Daoy (cell line): ENCODE results near the gene DNM3. TPM values are rescaled to one million over a fixed set of nuclear protein-coding genes. Genes with fewer than 3 reads are reported as not detected.
A peak's percentile ranks its signal among the peaks of the same experiment; 100 is the strongest.
"Not testable (repeated sequence)": the region's sequence is repeated elsewhere in the genome, so short reads cannot be mapped to it uniquely, and the experiment has no call there.

Experiments
- DNase-seq: peaks from one replicate; pipeline ENCODE4 v3.0.0-alpha.2; 2015; ENCODE audit warnings: low read depth
- total RNA-seq: library from RNA; depleted of rRNA; stranded (reverse); fragments of >200 nt; shearing (Covaris generic); gene quantifications from 2 replicates; pipeline ENCODE4 v1.2.3, GENCODE V29; 2014

DNM3 gene
- total RNA-seq, 1 experiment from 2014 or later: 4.5 TPM

DNA sequence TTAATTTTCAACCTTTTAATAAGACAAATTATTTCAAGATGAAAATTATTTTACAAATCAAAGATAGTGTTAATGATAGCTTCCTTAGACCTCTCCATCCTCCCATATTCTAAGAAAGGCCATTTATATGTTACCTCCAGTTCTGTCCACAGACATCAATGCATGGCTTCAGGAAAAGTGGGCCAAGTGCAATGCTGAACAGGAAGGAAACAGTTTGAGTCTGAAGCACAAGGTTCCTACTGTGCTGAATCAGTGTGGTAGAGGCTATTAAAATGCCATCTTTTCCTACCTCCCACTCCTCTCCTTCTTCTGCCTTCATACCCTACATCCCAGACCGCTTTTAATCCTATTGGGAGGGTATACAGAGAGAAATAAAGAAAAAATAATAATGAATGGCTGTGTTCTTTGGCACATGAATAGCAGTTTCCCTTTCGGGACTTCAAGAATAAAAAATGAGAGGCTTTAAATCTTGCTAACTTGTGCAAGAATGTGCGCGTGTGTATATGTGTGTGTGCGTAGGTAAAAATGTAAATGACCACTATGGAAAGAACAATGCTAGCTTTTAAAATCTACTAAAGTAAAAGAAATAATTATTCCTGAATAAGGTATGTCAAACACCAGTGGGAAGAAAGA, 516.6 kb downstream of the DNM3 start:
- DNase-seq: peak; percentile 60

DNA sequence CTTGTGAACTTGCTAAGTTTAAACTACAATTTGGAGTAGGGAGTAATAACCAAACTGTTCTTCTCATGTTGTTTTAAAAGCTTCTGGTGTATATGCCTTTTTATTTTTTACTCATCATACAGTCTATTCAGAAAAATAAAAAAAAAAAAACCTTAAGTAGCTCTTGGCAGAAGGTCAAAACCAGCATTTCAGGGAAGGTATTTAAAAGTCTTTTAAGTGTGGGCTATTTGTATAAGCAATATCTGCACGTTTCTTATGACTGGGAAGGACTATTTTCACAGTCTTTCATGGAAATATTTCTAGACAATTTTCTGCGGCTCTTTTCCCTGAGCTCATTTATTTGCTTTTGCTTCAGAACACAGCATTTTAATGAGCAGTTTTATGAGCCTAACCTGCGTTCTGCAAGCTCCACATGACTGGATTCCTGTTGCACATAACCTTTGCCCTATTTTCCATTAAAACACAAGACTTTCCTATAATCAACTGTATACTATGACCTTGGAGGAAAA, 518.2 kb downstream of the DNM3 start:
- DNase-seq: peak; percentile 75

DNA sequence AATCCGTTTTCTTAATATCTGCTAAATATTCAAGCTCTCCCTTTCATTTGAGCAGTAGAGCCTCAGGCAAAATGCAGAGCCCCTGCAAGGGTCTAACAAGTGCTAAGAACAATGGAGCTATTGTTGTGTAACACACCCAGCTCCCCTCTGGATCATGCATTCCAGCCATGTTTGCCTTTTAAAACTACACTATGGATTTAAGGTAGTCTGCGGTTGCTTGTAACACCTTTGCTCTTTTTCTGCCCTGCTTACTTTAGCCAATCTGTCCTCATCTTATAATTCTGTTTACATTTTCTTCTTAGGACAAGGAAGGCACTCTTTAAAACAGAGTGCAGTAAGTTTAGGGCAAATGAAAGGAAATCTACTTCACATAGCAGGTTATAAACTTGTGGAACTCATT, 519.2 kb downstream of the DNM3 start:
- no peak for DNase-seq

DNA sequence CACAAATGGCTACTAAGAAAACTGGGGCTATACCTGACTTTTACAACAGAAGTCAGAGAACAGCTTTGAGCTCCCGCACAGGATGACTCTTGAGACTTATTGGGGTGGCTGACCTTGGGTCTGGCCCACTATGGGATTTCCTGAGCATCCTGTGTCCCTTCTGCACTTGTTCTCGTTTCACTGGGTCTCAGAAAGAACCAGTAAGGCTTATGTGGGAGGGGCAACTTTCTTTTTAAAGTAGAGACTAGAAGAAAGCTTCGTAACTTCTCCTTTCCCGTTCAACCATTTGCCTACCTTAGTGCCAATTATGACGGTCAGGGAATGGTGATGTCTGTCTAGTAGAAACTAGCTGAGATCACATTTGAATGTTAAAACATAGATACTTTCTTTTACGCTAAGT, 519.7 kb downstream of the DNM3 start:
- DNase-seq: no peak

DNA sequence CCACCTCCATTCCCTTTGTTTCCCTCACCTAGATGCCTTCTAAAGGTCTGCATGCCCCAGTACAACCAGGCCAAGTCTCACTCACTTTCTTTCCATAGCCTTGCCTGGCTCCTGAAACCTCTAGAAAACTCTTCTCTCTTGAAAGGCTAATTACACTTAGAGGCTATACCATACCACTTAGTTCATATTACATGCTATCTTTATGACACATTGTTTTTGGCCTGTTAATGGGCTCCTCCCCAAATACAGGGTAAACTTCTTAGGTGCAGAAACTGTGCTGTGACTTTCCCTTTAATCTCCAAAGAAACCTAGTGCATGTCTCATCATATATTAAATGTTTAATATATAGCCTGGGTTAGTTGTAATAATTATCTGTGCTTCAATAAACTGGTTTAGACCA, 522.6 kb downstream of the DNM3 start:
- no peak for DNase-seq

DNA sequence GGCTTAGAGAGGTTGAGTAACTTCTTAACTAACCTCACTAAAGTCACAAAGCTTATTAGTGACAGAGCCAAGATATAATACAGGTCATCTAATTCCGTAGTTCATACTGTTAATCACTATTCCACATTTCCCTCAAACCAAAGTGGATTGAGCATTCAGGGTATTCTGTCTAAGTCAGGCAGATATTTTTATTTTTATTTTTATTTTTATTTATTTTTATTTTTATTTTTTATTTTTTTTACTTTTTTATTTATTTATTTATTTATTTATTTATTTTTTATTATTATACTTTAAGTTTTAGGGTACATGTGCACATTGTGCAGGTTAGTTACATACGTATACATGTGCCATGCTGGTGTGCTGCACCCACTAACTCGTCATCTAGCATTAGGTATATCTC, 530.3 kb downstream of the DNM3 start:
- DNase-seq: not testable (repeated sequence)

DNA sequence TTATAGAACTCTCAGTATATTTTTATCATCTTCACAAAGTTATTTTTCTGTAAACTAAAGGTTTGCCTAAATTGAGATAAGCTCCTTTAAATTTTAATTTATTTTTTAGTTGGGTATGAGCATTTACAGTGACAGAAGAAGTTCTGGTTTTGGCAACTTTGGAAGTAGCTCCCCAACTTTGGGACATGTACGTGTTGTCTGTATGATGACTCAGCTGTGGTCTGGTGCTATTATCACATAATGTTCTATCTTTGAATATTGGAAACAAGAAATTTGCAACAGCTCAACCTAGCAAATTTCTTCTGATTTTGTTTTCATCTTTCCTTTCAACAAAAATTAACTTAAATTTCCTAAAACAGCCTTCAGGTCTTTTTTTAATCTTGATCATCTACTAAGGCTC, 532.6 kb downstream of the DNM3 start:
- DNase-seq: no peak

DNA sequence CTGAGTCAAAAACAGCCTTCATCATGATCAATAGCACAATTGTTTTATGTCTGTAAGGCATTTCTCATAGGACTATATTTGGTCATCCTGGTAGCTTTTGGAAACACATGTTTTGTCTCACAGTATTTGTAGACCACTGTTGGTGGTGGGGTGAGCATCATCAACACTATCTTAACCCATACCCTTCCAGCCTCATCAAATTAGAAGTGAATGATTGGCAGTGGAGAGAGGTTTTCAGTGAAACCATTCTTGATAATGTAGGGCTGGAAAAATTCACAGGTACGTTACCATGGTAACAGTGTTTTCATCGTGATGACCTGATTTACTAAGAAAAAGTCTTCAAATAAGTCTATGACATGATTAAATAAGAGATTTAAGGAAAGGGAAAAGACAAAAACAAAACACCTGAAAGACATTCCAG, 533.9 kb downstream of the DNM3 start:
- DNase-seq: no peak

DNA sequence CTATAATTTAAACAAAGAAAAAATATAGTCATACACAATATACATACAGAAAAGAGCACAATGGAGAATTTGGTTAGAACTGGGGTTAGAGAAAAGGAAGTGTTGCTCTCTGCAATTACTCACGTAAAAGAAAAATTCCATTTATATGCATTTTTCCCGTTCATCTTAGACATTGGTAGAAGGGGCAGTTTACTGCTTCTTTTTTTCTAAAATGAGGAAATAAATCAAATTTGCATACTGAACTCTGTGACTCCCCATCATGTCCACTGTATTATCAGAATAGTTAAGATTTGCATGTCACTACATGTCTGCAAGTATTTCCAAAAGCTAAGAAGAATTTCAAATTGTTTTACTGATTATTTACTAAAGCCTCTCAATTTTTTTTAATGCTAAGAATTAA, 535.1 kb downstream of the DNM3 start:
- no peak for DNase-seq

DNA sequence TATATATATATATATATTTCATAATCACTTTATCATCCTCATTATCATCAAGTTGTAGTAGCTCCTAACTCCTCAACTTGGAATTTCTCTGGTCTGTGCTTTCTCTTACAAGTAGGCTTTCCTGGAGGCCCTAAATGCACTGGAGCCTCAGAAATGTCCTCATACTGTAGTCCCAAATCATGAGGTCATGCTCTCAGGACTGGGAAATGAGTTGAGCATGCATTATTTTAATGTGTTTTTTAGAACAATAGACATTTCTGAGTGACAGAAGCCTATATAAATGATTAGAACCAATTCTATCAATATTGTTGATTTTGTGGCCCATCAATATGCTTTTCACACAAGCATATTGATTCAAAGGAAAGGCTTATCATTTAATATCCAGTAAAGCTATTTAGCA, 536.3 kb downstream of the DNM3 start:
- no peak for DNase-seq

DNA sequence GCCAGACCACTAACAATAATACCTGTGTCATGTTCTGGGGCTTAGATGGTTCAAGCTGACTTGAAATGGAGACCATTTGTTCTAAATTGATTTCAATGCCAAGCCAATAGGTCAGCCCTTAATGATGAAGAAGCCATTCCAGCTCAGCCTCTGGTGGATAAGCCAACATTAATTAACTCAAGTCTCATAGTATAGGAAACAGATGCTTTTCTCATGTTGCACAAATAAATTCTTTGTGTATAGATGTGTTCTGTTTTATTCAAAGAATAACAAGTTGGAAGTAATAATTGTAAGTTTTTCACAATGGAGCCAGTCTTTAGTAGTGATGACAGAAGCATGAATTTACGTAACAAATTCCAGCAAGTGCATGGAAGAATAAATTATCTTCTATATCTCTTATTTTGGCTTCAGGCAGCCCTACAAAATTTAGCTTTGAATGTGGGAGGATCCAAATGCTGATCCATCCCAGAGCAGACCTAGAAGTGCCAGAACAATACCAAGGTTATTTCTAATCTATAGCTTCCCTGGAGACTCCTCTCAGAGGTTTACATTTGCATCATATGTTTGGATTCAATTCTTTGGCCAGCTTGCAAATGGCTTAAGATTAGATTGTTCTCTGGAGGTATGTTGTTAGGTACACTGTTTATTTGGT, 536.9 kb downstream of the DNM3 start:
- no peak for DNase-seq

DNA sequence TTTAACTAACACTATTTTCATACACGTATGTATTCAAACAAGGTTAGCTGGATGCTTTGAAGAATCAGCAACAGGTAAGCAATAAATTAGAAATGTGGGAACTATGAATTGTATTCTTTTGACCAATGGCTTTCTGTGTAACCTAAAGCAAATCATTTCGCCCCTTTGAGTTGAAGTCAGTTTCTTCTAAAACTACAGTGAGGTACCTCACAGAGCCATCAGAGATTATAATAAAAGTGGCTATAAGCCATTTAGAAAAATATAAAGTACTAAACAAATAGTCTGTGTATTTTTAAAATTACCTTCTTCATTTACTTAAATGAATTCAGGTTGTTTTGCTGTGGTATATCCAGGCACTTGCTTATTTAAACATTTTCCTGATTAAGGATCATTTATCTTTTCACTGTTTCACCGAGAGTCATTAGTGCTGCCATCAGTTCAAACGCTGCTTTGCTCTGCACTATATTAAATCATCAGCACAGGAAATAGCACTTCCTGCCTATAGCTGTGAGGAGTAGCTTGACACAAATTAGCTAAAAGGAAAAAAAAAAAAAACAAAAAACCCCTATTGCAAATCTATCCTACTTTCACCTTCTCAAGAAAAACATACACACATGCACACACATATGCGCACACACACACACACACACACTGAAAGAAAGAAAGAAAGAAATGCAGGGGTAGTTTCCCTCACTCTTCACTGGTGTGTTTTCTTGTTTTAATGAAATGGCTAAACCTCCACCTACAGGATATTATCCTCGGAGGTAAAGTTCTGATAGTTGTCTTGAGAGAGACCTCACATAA, 539.3 kb downstream of the DNM3 start:
- no peak for DNase-seq

DNA sequence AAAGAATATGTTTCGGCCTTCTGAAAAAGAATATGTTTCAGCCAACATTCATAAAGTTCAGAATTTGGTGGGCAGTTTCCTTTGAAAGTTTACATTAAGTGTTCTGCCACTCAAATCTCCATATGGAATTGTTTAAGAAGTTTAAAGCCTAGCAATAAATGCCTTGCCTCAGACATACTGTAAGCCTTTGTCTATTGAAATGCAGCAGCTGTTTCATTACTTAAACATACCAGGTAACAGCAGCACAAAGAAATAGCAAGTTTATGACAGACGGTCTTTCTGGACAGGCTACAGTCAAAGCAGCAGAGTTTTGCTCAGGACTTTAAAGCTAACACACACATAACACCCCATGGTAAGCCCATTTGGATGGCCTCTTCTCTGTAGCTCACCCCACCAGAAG, 540.6 kb downstream of the DNM3 start:
- no peak for DNase-seq

DNA sequence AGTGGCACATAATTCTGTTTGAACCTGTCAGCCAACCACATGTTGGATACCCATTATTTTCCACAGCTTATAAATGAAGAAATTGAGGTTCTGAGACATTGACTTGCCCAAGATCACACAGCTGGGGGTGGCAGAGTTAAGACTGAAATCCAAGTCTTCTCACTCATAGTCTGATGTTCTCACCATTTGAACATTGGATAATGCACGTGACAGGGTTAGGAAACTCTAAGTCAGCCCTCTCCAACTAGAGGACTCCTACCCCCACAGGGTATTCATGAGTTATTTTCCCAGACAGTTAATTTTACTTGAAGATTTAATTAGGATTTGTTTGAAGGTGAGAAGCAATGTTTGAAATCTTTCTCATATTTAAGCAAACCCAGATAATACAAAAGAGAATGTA, 541.1 kb downstream of the DNM3 start:
- DNase-seq: no peak

DNA sequence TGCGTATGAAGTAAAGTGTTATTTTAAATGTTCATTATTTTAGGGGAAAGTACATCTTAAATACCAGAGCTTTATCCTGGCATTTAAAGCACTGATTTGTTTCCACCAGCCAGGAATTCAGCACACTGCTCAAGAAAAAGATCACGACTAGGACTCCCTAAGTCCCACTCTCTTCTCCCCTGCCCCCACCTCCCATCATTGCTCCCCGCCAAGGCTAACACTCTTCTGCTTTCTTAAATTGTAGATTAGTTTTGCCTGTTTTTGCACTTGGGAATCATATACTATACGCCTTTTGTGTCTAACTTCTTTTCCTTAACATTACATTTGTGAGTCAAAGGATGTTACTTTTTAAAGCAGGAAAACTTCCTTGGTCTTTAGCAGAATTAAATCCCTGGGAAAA, 541.7 kb downstream of the DNM3 start:
- no peak for DNase-seq

DNA sequence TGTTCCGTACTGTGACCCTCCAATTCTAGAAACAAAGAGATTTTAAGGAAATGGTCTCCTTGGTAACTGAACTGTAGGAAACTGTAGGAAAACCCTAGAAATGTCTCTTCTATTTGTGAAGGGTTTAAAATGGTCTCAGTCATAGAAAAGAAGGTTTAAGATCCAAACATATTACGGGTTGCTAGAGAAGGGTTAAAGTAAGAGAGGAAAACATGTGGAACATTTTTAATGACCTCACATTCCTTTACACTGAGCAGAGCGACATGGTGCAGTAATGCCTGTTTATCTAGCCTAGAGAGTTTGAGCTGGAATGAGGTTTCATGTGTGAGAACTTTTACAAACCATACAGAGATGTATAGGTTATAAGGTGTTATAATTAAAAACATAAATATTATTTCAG, 542.2 kb downstream of the DNM3 start:
- DNase-seq: peak; percentile 65

DNA sequence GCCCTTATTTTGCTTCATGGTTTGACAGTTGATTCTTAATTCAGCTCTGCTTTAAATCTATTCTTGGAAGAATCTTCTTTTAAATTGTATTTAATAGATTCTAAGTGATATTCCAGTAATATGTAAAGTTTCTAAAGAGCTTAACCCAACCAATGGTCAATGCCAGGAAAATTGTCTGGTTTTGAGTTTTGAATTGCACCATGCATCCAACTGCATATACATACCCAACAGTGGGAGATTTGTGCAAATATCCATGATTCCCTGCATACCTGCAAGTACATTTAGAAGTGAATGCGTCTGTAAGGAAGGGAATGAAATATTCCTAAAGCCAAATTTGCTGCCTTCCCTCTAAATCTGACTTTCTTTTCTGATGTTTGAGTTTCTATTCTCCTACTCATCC, 543.4 kb downstream of the DNM3 start:
- no peak for DNase-seq

DNA sequence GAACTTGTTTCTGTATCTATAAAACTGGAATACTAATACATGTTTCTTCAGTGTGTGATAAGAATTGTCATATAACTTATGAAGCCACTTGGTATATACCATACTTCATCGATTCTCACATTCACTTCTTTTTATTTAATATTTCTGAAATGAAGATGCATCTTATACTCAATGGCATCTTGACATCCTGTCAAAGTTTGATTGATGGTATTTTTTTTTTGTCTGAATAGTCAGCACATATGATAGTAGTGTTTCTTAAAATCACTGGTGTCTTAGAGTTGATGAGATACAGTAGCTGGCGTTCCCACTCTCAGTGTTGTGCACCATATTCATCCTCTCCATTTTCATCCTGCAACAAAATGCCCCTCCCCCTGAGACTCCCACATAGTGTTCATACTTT, 544.7 kb downstream of the DNM3 start:
- no peak for DNase-seq

DNA sequence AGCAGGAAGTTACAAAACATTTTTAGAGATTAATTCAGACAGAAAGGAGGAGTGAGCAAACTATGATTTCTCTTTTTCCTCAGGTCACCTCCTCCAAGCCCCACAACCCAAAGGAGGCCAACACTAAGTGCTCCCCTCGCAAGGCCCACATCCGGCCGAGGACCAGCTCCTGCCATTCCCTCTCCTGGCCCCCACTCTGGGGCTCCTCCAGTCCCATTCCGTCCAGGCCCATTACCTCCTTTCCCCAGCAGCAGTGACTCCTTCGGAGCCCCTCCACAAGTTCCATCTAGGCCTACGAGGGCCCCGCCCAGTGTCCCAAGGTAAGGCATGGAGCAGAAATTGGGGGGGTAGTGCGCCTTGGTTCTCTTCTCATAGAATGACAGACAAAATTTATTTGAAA, 547.2 kb downstream of the DNM3 start:
- no peak for DNase-seq

DNA sequence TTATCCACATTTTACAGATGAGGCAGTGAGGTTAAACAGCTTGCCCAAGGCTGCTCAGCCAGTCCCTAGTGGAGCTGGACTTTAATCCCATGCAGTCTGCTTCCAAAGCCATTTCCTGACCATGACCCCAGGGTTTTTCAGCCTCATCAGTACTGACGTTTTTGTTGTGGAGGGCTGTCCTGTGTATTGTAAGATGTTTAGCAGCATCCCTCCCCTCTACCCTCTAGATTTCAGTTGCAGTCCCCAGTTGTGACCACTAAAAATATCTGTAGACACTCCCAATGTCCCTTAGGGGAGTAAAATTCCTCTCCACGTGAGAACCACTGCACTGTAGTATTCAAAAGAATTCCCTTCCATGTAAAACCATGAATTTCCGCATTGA, 549.0 kb downstream of the DNM3 start:
- DNase-seq: no peak

DNA sequence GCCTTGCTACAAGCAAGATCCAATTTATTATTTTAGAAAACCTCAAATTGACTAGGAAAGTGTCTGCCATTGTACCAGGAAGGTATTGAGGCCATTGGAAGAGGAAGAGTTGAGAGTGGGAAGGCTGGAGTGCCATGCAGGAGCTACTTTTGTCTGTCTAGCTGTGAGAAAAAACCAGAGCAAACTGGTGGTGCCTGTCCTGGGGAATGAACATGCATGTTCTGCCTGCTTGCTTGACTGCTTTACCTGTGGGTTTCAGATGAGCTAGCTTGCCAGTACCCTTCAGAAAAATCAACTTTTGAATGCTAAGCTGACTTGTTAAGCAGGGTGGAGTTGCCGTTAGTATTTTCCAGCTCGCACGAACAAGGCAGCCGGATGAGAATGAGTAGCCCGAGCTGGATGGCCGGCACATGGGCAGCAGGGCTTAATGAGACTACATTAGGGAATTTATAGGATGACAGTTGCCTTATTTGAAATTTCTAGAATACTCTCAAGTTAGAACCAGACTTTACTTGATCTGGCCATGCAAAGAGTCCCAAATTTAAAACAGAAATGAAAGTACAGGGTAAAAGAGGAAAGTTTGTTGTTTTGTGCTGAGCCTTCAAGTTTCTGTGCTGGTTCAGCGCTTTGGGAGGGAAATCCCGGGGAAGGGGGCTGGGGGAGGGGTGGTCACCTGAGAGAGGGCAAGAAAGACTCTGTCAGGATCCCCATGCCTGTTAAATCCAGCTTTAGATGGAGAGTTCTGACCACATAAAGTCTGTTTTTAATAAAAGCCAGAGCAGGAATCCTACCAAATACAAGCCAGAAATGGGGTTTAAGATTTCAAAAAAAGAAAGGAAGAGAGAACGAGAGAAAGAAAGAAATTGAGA, 549.6 kb downstream of the DNM3 start:
- peak; percentile 44 for DNase-seq

DNA sequence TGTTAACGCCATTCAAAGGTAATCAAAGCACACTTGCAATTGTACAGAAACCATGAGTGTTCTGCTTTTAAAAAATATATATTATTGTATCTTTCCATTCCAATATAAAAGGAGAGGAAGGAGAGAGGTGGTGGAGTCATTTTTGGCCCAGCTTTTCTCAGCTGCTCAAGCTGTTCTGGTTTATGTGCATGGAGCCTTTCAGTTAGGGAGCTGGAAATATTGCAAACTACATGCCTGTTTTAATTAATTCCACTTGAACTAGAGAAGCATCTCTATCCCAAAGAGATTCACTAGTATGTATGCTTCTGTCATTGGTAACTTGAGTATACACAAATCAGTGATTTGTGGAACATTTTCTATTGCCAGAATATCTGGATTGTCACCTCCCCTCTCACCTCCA, 550.7 kb downstream of the DNM3 start:
- no peak for DNase-seq
